ENCODE data around the gene ATL2.
A peak's percentile ranks its signal among the peaks of the same experiment; 100 is the strongest.

Gene ATL2

DNA sequence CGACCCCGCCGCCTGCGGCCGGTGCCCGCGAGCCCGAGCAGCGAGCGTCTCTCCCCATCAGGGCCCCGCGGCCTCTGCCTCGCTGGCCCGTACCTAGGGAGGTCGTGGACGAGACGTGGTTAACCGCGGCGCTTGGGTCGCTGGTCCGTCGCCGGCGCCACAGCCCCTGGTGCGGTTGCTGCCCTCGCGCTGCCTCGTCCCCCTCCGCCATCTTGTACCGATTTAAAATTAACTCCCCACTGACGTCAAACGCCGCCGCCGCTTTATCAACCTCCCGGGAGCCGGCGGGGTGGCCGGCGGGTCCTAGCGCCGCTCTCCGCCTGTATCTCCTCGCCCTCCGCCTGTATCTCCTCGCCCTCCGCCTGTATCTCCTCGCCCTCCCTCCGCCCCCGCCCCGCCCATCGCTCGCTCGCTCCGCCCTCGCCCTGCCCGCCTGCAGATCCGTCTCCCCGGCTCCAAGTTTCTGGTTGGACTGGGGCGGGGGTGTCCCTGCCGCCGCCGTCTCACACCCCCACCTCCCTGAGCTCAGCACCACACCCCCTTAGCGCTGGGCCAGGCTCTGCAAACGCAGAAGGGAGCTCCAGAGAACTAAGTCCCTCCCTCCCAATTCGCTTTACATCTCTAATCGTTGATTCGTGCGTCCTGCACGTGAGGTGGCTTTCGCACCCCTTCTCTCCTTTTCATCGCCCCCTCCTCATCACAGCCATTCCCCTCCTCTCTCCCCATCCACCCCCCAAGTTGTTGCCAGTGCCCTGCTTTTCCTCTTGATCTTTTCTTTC, at the start of gene ATL2 (continued):
- TF ChIP-seq, protein P1, sequence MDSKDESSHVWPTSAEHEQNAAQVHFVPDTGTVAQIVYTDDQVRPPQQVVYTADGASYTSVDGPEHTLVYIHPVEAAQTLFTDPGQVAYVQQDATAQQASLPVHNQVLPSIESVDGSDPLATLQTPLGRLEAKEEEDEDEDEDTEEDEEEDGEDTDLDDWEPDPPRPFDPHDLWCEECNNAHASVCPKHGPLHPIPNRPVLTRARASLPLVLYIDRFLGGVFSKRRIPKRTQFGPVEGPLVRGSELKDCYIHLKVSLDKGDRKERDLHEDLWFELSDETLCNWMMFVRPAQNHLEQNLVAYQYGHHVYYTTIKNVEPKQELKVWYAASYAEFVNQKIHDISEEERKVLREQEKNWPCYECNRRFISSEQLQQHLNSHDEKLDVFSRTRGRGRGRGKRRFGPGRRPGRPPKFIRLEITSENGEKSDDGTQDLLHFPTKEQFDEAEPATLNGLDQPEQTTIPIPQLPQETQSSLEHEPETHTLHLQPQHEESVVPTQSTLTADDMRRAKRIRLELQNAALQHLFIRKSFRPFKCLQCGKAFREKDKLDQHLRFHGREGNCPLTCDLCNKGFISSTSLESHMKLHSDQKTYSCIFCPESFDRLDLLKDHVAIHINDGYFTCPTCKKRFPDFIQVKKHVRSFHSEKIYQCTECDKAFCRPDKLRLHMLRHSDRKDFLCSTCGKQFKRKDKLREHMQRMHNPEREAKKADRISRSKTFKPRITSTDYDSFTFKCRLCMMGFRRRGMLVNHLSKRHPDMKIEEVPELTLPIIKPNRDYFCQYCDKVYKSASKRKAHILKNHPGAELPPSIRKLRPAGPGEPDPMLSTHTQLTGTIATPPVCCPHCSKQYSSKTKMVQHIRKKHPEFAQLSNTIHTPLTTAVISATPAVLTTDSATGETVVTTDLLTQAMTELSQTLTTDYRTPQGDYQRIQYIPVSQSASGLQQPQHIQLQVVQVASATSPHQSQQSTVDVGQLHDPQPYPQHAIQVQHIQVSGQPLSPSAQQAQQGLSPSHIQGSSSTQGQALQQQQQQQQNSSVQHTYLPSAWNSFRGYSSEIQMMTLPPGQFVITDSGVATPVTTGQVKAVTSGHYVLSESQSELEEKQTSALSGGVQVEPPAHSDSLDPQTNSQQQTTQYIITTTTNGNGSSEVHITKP (tag by site-specific recombination; IDR thresholded peaks at IDR 0.05): peak; percentile 94
- no peak for TF ChIP-seq GLI4 (tag by site-specific recombination; IDR thresholded peaks at IDR 0.05)
- TF ChIP-seq EGR2 (tag by site-specific recombination; IDR thresholded peaks at IDR 0.05; ENCODE audit: low read depth): peak; percentile 81
- peak; percentile 95 for TF ChIP-seq SCRT2 (tag by site-specific recombination; IDR thresholded peaks at IDR 0.05)
- TF ChIP-seq, protein P2, sequence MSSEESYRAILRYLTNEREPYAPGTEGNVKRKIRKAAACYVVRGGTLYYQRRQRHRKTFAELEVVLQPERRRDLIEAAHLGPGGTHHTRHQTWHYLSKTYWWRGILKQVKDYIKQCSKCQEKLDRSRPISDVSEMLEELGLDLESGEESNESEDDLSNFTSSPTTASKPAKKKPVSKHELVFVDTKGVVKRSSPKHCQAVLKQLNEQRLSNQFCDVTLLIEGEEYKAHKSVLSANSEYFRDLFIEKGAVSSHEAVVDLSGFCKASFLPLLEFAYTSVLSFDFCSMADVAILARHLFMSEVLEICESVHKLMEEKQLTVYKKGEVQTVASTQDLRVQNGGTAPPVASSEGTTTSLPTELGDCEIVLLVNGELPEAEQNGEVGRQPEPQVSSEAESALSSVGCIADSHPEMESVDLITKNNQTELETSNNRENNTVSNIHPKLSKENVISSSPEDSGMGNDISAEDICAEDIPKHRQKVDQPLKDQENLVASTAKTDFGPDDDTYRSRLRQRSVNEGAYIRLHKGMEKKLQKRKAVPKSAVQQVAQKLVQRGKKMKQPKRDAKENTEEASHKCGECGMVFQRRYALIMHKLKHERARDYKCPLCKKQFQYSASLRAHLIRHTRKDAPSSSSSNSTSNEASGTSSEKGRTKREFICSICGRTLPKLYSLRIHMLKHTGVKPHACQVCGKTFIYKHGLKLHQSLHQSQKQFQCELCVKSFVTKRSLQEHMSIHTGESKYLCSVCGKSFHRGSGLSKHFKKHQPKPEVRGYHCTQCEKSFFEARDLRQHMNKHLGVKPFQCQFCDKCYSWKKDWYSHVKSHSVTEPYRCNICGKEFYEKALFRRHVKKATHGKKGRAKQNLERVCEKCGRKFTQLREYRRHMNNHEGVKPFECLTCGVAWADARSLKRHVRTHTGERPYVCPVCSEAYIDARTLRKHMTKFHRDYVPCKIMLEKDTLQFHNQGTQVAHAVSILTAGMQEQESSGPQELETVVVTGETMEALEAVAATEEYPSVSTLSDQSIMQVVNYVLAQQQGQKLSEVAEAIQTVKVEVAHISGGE (tag by site-specific recombination; conservative IDR thresholded peaks at IDR 0.05; ENCODE audit: low read depth): peak; percentile 53
- TF ChIP-seq, protein P3, sequence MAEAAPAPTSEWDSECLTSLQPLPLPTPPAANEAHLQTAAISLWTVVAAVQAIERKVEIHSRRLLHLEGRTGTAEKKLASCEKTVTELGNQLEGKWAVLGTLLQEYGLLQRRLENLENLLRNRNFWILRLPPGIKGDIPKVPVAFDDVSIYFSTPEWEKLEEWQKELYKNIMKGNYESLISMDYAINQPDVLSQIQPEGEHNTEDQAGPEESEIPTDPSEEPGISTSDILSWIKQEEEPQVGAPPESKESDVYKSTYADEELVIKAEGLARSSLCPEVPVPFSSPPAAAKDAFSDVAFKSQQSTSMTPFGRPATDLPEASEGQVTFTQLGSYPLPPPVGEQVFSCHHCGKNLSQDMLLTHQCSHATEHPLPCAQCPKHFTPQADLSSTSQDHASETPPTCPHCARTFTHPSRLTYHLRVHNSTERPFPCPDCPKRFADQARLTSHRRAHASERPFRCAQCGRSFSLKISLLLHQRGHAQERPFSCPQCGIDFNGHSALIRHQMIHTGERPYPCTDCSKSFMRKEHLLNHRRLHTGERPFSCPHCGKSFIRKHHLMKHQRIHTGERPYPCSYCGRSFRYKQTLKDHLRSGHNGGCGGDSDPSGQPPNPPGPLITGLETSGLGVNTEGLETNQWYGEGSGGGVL (tag by site-specific recombination; IDR thresholded peaks at IDR 0.05): peak; percentile 87
- no peak for TF ChIP-seq ZNF274 (IDR thresholded peaks at IDR 0.05; ENCODE audit: low read length)
- no peak for TF ChIP-seq ZNF274 (tag by site-specific recombination; IDR thresholded peaks at IDR 0.05; ENCODE audit: borderline replicate concordance)
- peak; percentile 90 for TF ChIP-seq ZNF629 (tag by site-specific recombination; IDR thresholded peaks at IDR 0.05)
- TF ChIP-seq SP7 (tag by site-specific recombination; IDR thresholded peaks at IDR 0.05): peak; percentile 41; the same call in 1 of the 2 replicates
- TF ChIP-seq ZBTB7A (tag by site-specific recombination; IDR thresholded peaks at IDR 0.05; ENCODE audit: low read depth): no peak; the same call in 1 of the 2 replicates
- TF ChIP-seq ZNF501 (tag by site-specific recombination; IDR thresholded peaks at IDR 0.05): 0 out of 2 replicates have a peak, but pooled peaks have one; percentile 81
- TF ChIP-seq, protein P4, sequence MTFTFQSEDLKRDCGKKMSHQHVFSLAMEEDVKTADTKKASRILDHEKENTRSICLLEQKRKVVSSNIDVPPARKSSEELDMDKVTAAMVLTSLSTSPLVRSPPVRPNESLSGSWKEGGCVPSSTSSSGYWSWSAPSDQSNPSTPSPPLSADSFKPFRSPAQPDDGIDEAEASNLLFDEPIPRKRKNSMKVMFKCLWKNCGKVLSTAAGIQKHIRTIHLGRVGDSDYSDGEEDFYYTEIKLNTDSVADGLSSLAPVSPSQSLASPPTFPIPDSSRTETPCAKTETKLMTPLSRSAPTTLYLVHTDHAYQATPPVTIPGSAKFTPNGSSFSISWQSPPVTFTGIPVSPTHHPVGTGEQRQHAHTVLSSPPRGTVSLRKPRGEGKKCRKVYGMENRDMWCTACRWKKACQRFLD (tag by site-specific recombination; IDR thresholded peaks at IDR 0.05): no peak
- TF ChIP-seq MYNN (tag by site-specific recombination; IDR thresholded peaks at IDR 0.05; ENCODE audit: borderline replicate concordance): no peak
- TF ChIP-seq ZNF791 (tag by site-specific recombination; IDR thresholded peaks at IDR 0.05): no peak
- peak; percentile 97 for TF ChIP-seq ZNF366 (tag by site-specific recombination; conservative IDR thresholded peaks at IDR 0.05)
- TF ChIP-seq PRDM1 (tag by site-specific recombination; IDR thresholded peaks at IDR 0.05): peak; percentile 86; the same call in 1 of the 2 replicates
- TF ChIP-seq ZBTB8A (tag by site-specific recombination; IDR thresholded peaks at IDR 0.05): peak; percentile 74
- no peak for TF ChIP-seq ZNF585B (tag by site-specific recombination; IDR thresholded peaks at IDR 0.05)
- TF ChIP-seq, protein P5, sequence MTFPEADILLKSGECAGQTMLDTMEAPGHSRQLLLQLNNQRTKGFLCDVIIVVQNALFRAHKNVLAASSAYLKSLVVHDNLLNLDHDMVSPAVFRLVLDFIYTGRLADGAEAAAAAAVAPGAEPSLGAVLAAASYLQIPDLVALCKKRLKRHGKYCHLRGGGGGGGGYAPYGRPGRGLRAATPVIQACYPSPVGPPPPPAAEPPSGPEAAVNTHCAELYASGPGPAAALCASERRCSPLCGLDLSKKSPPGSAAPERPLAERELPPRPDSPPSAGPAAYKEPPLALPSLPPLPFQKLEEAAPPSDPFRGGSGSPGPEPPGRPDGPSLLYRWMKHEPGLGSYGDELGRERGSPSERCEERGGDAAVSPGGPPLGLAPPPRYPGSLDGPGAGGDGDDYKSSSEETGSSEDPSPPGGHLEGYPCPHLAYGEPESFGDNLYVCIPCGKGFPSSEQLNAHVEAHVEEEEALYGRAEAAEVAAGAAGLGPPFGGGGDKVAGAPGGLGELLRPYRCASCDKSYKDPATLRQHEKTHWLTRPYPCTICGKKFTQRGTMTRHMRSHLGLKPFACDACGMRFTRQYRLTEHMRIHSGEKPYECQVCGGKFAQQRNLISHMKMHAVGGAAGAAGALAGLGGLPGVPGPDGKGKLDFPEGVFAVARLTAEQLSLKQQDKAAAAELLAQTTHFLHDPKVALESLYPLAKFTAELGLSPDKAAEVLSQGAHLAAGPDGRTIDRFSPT (tag by site-specific recombination; IDR thresholded peaks at IDR 0.05): 0 out of 2 replicates have a peak, but pooled peaks have one; percentile 43
- TF ChIP-seq ZSCAN16 (tag by site-specific recombination; IDR thresholded peaks at IDR 0.05): peak; percentile 99
- TF ChIP-seq ZBTB48 (tag by site-specific recombination; IDR thresholded peaks at IDR 0.05): peak; percentile 92
- no peak for TF ChIP-seq ZNF202 (tag by site-specific recombination; IDR thresholded peaks at IDR 0.05; ENCODE audit: borderline replicate concordance)
- TF ChIP-seq ZSCAN23 (tag by site-specific recombination; IDR thresholded peaks at IDR 0.05): peak; percentile 50; the same call in 1 of the 2 replicates
- no peak for TF ChIP-seq ZNF654 (tag by site-specific recombination; IDR thresholded peaks at IDR 0.05; ENCODE audit: low read depth)
- TF ChIP-seq ZNF530 (tag by site-specific recombination; IDR thresholded peaks at IDR 0.05; ENCODE audit: low read depth): no peak
- no peak for TF ChIP-seq ZNF24 (tag by site-specific recombination; IDR thresholded peaks at IDR 0.05)
- peak; percentile 98 for TF ChIP-seq ZBTB17 (tag by site-specific recombination; IDR thresholded peaks at IDR 0.05)

Data from HEK293 (cell line).